ENCODE results near the gene KRT3. TPM values are rescaled to one million over a fixed set of nuclear protein-coding genes. Genes with fewer than 3 reads are reported as not detected.

The KRT3 gene
- total RNA-seq, 2 experiments from 2014 or later = not detected

DNA sequence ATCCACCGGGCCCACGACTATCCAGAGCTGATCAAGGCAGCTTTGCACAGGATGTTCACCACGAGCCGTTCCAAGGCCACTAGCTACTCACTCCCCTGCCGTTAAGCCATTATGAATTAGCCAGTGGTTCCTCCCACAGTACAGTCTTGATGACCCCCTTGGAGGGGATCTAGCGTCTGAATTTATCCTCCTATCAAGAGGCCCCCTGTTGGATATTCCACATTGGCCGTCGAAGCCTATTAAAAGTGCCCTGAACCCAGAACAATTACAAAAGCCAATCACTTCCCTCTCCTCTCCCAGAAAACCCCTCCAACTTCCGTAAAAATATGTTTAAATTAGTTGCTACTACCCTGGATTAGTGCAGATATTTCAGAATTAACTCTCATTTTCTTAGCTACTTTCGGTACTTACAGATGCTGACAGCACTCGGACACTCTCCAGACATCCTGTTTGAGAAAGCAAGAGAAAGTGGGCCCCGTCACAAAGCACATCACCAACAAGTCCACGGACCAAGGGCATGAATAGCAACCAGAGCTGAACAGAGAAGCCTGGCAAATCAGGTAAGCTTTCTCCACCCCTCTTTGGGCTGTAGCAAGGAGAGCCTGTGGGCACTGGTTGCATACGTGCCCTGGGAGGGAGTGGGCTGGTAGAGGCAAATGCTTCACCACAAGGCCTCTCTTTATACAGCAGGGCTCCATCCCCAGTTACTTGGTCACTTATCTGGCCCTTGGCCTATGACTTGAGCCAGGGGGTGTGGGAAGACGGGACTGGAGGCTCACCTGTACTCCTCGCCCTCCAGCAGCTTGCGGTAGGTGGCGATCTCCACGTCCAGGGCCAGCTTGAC lies 5.3 kb downstream of the KRT3 start:
- DNase-seq = no peak
- no peak for ATAC-seq
- Mint-ChIP-seq H3K27me3 (peaks cover 25% of the 10 kb centered on the region), H3K4me1 (ENCODE audit: low read depth) (peaks cover 19% of the 10 kb centered on the region), H3K4me3 (no peak overlapping the region), H3K27ac (no peak overlapping the region), H3K9me3 (no peaks in the 10 kb centered on the region), H3K36me3 (ENCODE audit: low read depth) (no peaks in the 10 kb centered on the region)
- CTCF ChIA-PET = interaction anchor here (1.4 to 2.4 kb wide), 2 partner anchors 10 to 89 kb away, joined by 3 to 11 read pairs; no protein-coding TSS in a partner anchor
- intact Hi-C loops (cut with micrococcal nuclease) = no loop called here
- POLR2A ChIA-PET = interaction anchor here (1.5 kb wide), 1 partner anchor 27 kb away, joined by 3 read pairs; no protein-coding TSS in a partner anchor
- no peak for TF ChIP-seq CTCF (IDR thresholded peaks at IDR 0.05)

GRCh38 chr12:52789637-52790426 lies 6.1 kb downstream of the KRT3 start:
- no peak overlapping the region for H3K4me3 Mint-ChIP-seq
- ATAC-seq (no peak), DNase-seq (no peak)
- ChIA-PET POLR2A (interaction anchor here (1.5 kb wide), 1 partner anchor 28 kb away, joined by 3 read pairs; no protein-coding TSS in a partner anchor), CTCF (no interaction called here)
- H3K9me3 Mint-ChIP-seq = no peaks in the 10 kb centered on the region
- intact Hi-C loops (cut with micrococcal nuclease) = no loop called here
- no peaks in the 10 kb centered on the region for H3K36me3 Mint-ChIP-seq (ENCODE audit: low read depth)
- H3K4me1 Mint-ChIP-seq (ENCODE audit: low read depth) = peaks cover 19% of the 10 kb centered on the region
- peaks cover 28% of the 10 kb centered on the region for H3K27me3 Mint-ChIP-seq
- no peak for TF ChIP-seq CTCF (IDR thresholded peaks at IDR 0.05)
- H3K27ac Mint-ChIP-seq = no peak overlapping the region

- ChIA-PET CTCF (no interaction called here), POLR2A (interaction anchor here (0.7 to 1.5 kb wide), 2 partner anchors 10 to 28 kb away, joined by 3 to 4 read pairs; no protein-coding TSS in a partner anchor)
- no peaks in the 10 kb centered on the region for H3K9me3 Mint-ChIP-seq
Observed at GRCh38 chr12:52788876-52789636, 6.9 kb downstream of the KRT3 start.

DNA sequence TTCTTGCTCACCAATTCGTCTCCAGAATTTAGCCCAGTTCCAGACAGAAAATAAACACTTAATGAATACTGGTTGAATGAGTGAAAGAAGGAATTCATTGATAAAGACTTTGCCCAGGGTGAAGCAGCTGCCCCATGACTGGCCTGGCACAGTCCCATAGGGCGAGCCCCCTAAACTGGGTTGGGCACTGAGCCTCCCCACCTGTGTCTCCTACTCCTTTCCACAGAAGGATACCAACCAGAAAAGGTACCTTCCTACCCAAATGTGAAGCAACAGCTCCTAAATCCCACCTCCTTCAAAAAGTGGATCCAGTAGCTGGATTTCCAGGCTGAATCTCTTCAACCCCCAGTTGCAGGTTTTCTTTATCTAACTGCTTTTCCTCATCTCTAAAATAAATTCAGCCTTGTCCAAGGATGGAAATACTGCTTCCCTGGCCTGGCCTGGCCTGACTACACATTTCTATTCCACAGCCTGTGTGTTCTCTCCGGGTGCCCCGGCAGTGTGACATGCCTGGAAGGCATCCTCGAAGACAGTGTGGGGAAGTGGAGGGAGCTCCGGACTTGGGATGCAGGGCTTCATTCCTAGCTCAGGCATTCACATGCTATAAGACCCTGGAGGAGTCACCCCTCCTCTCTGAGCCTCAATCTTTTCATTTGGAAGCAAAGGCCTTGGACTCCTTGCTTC lies 7.6 kb downstream of the KRT3 start:
- CTCF ChIA-PET = interaction anchor here (0.8 kb wide), 1 partner anchor 205 kb away, joined by 3 read pairs; no protein-coding TSS in a partner anchor
- DNase-seq = no peak
- Mint-ChIP-seq H3K9me3 (no peaks in the 10 kb centered on the region), H3K27me3 (peaks cover 28% of the 10 kb centered on the region), H3K27ac (no peak overlapping the region), H3K4me3 (no peak overlapping the region), H3K36me3 (ENCODE audit: low read depth) (no peaks in the 10 kb centered on the region), H3K4me1 (ENCODE audit: low read depth) (peaks cover 11% of the 10 kb centered on the region)
- intact Hi-C loops (cut with micrococcal nuclease) = no loop called here
- POLR2A ChIA-PET = interaction anchor here (0.7 kb wide), 1 partner anchor 9 kb away, joined by 4 read pairs; no protein-coding TSS in a partner anchor
- TF ChIP-seq CTCF (IDR thresholded peaks at IDR 0.05) = no peak
- no peak for ATAC-seq

More at GRCh38 chr12:52788876-52789636, 6.9 kb downstream of the KRT3 start:
- Mint-ChIP-seq H3K4me3 (no peak overlapping the region), H3K27me3 (peaks cover 28% of the 10 kb centered on the region), H3K4me1 (ENCODE audit: low read depth) (peaks cover 12% of the 10 kb centered on the region), H3K36me3 (ENCODE audit: low read depth) (no peaks in the 10 kb centered on the region), H3K27ac (no peak overlapping the region)
- intact Hi-C loops (cut with micrococcal nuclease) = no loop called here
- ATAC-seq (no peak), DNase-seq (no peak)
- no peak for TF ChIP-seq CTCF (IDR thresholded peaks at IDR 0.05)

All from activated CD8-positive, alpha-beta T cell treated with anti-CD3 and anti-CD28 coated beads for 36 hours (primary cell).